ENCODE data around the gene ENOX1. TPM values are rescaled to one million over a fixed set of nuclear protein-coding genes. Genes with fewer than 3 reads are reported as not detected.

Gene ENOX1
- total and polyA plus RNA-seq, 2 of the 8 experiments (the other 6 are each of a cell fraction or from before 2014, with no cell fraction given): 0.23 to 0.37 TPM

DNA sequence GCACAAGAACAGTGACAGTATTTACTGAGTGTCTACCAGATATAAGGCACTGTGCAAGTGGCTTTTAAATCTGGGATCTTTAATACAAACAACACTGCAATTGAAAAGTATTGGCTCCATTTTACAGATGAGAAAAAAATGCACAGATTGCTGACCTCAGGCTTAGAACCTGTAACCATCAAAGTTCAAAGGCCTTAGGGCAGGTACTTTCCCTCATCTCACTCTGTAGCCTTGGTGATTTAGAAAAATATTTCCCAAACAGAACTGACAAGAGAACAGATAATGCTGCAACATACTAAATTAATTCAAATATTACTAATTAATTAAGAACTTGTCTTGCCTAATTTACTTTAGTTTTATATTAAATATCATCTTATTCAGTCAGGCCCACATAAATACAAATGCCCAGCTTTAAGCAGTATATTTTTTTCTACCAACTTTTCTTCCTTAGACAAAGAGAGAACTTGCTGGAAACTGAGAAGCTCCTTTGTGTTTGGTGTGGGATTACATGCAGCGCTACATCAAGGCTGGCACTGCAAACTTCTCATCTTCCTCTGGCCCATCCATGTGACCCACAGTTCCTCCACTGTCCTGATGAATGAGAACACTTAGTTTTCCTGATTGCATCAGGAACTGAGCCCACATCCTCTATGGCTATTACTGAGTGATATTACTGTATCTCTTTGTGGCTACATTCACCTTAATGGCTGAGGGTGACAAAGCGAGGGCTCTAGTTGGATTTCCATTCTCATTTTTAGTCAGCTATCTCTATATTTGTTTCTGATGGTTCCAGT, 302.1 kb downstream of the ENOX1 start:
- H2BK12ac ChIP-seq (ENCODE audit: low read depth, low read length): no peak overlapping the region
- no peak overlapping the region for H2BK5ac ChIP-seq (ENCODE audit: low read depth, low read length)
- no peaks in the 10 kb centered on the region for H3K9me3 ChIP-seq (ENCODE audit: insufficient read depth in 2 of 2, low read depth in 1 of 2, low read length in 1 of 2)
- H4K5ac ChIP-seq (ENCODE audit: insufficient read length, low read depth, low read length): no peak overlapping the region
- no peak overlapping the region for H3K14ac ChIP-seq (ENCODE audit: insufficient read length)
- no peak overlapping the region for H2AK5ac ChIP-seq (ENCODE audit: low read depth, low read length)
- H3K4me3 ChIP-seq (ENCODE audit: extremely low read depth in 1 of 4, insufficient read depth in 2 of 4, low read depth in 3 of 4, low read length in 4 of 4): no peak overlapping the region
- H2BK15ac ChIP-seq (ENCODE audit: low read length): no peak overlapping the region
- H2BK20ac ChIP-seq (ENCODE audit: low read length): no peak overlapping the region
- H3K36me3 ChIP-seq (ENCODE audit: control insufficient read depth in 2 of 4, insufficient read depth in 4 of 4, low read length in 3 of 4): no peaks in the 10 kb centered on the region
- H3K4me1 ChIP-seq (replicated peaks in 1 of 4; ENCODE audit: control insufficient read depth in 3 of 4, insufficient read depth in 4 of 4, low read length in 3 of 4): no peaks in the 10 kb centered on the region
- TF ChIP-seq CBX5 (IDR thresholded peaks at IDR 0.05; ENCODE audit: low read depth, low read length): no peak
- no peak for TF ChIP-seq BRCA1 (IDR thresholded peaks at IDR 0.05; ENCODE audit: low read depth, low read length)
- TF ChIP-seq JUND (IDR thresholded peaks at IDR 0.05; ENCODE audit: low read length): no peak
- no peak for TF ChIP-seq NRF1 (IDR thresholded peaks at IDR 0.05; ENCODE audit: low read depth, low read length)
- H4K20me1 ChIP-seq (replicated peaks in 1 of 2; ENCODE audit: control insufficient read depth in 1 of 2, insufficient read depth in 2 of 2, low read length in 2 of 2): no peaks in the 10 kb centered on the region
- POLR2A ChIA-PET (ENCODE audit: partially characterized antibody): no interaction called here
- H2BK120ac ChIP-seq (replicated peaks; ENCODE audit: low read depth, low read length): no peak overlapping the region
- H3K23ac ChIP-seq (ENCODE audit: insufficient read length): no peak overlapping the region
- H3K9ac ChIP-seq (replicated peaks in 1 of 4; ENCODE audit: extremely low read depth in 1 of 4, low read depth in 3 of 4, low read length in 3 of 4): no peak overlapping the region
- no peak overlapping the region for H4K8ac ChIP-seq (ENCODE audit: extremely low read depth, insufficient read depth, low read length)
- H3K4me2 ChIP-seq (ENCODE audit: insufficient read depth in 1 of 2, low read depth in 2 of 2, low read length in 2 of 2): no peak overlapping the region
- no peak overlapping the region; the same call in 1 of the 2 replicates for H2AFZ ChIP-seq (ENCODE audit: low read length)
- H3K56ac ChIP-seq (replicated peaks; ENCODE audit: insufficient read length, low read depth, low read length): no peak overlapping the region
- FAIRE-seq: no peak
- H3K27ac ChIP-seq (ENCODE audit: low read depth, low read length): no peak overlapping the region
- no peak overlapping the region for H4K91ac ChIP-seq (replicated peaks; ENCODE audit: insufficient read length, low read length)
- H3K79me2 ChIP-seq (ENCODE audit: control insufficient read depth in 1 of 2, insufficient read depth in 2 of 2, low read length in 2 of 2): no peaks in the 10 kb centered on the region
- no peaks in the 10 kb centered on the region for H3K79me1 ChIP-seq (ENCODE audit: low read depth, low read length)
- no peak for DNase-seq (ENCODE audit: low read depth in 1 of 2, low spot score in 2 of 2)
- no peak overlapping the region for H3K18ac ChIP-seq (ENCODE audit: extremely low read depth, low read length)
- CTCF ChIA-PET (ENCODE audit: partially characterized antibody): no interaction called here
- no peak overlapping the region for H3K4ac ChIP-seq (replicated peaks; ENCODE audit: insufficient read length, low read depth, low read length)
- 92% methylated on average over 2 of the region's 2 CpGs; no CpG with 5 or more reads in 1 of the 2 experiments for WGBS, 2 experiments (ENCODE audit: extremely low coverage in 1 of 2, insufficient coverage in 1 of 2, insufficient read length in 1 of 2, insufficient replicate concordance in 2 of 2, low coverage in 1 of 2, low lambda C conversion rate in 2 of 2, missing lambda C conversion rate in 1 of 2)
- no peaks in the 10 kb centered on the region for H3K23me2 ChIP-seq (ENCODE audit: low read depth, low read length)
- no peaks in the 10 kb centered on the region for H3K27me3 ChIP-seq (replicated peaks in 1 of 4; ENCODE audit: control insufficient read depth in 3 of 4, extremely low read depth in 1 of 4, insufficient read depth in 3 of 4, low read length in 3 of 4)

Measured in H1 (cell line).